Measurements from ENCODE around the gene UBE2B.
A peak's percentile ranks its signal among the peaks of the same experiment; 100 is the strongest.
"Not testable (repeated sequence)": the region's sequence is repeated elsewhere in the genome, so short reads cannot be mapped to it uniquely, and the experiment has no call there.

UBE2B gene

GRCh38 chr5:134370871-134371833 is at the start of gene UBE2B:
TSS of gene UBE2B (plus strand) at chr5:134371569. CDS start at chr5:134371596, 27 bp downstream.
- TF ChIP-seq EZH2phosphoT487 (conservative IDR thresholded peaks at IDR 0.05; ENCODE audit: low read length), result no peak
- TF ChIP-seq CTCF (IDR thresholded peaks at IDR 0.05; ENCODE audit: insufficient read depth, low read length, poor library complexity, severe bottlenecking), result no peak
- peaks cover 56% of the 10 kb centered on the region for H3K79me2 ChIP-seq (ENCODE audit: insufficient read depth, low read length)
- H2AFZ ChIP-seq (ENCODE audit: low read depth, low read length, severe bottlenecking), result peak within 1 kb of the TSS; percentile 99
- peak within 1 kb of the TSS; percentile 82 for H3K27ac ChIP-seq (ENCODE audit: low read depth, low read length)
- peaks cover 4% of the 10 kb centered on the region; the same call in 1 of the 2 replicates for H4K20me1 ChIP-seq (ENCODE audit: low read depth, low read length)
- no peaks in the 10 kb centered on the region for H3K27me3 ChIP-seq (ENCODE audit: low read length)
- 0 out of 2 replicates have a peak, but pooled peaks cover 3% of the 10 kb centered on the region for H3K36me3 ChIP-seq (ENCODE audit: low read length)
- H3K4me3 ChIP-seq (ENCODE audit: insufficient read depth, low read length, poor library complexity, severe bottlenecking), result peak within 1 kb of the TSS; percentile 94
- H3K9me3 ChIP-seq (ENCODE audit: insufficient read depth, low read length), result no peaks in the 10 kb centered on the region
- no peaks in the 10 kb centered on the region for H3K9me2 ChIP-seq (replicated peaks; ENCODE audit: insufficient read depth, low read length)
- peaks cover 7% of the 10 kb centered on the region; the same call in 1 of the 2 replicates for H3F3A ChIP-seq (ENCODE audit: insufficient read depth)
- peak within 1 kb of the TSS; percentile 98 for H3K4me2 ChIP-seq (ENCODE audit: low read depth, low read length, poor library complexity, severe bottlenecking)
- H3K9ac ChIP-seq (ENCODE audit: low read length), result peak within 1 kb of the TSS; percentile 100

- H2AFZ ChIP-seq (ENCODE audit: low read depth, low read length, severe bottlenecking), result no peak overlapping the region
- no peak overlapping the region for H3K4me3 ChIP-seq (ENCODE audit: insufficient read depth, low read length, poor library complexity, severe bottlenecking)
- no peak overlapping the region for H3K9ac ChIP-seq (ENCODE audit: low read length)
- H3K79me2 ChIP-seq (ENCODE audit: insufficient read depth, low read length), result no peaks in the 10 kb centered on the region
- no peaks in the 10 kb centered on the region for H4K20me1 ChIP-seq (ENCODE audit: low read depth, low read length)
- H3F3A ChIP-seq (ENCODE audit: insufficient read depth), result no peaks in the 10 kb centered on the region
- H3K36me3 ChIP-seq (ENCODE audit: low read length), result peaks cover 7% of the 10 kb centered on the region; the same call in 1 of the 2 replicates
- TF ChIP-seq EZH2phosphoT487 (conservative IDR thresholded peaks at IDR 0.05; ENCODE audit: low read length) (no peak), CTCF (IDR thresholded peaks at IDR 0.05; ENCODE audit: insufficient read depth, low read length, poor library complexity, severe bottlenecking) (no peak)
- no peaks in the 10 kb centered on the region for H3K9me2 ChIP-seq (replicated peaks; ENCODE audit: insufficient read depth, low read length)
- no peak overlapping the region for H3K27ac ChIP-seq (ENCODE audit: low read depth, low read length)
- H3K27me3 ChIP-seq (ENCODE audit: low read length), result no peaks in the 10 kb centered on the region
- H3K9me3 ChIP-seq (ENCODE audit: insufficient read depth, low read length), result peaks cover 15% of the 10 kb centered on the region; the same call in 1 of the 2 replicates
- H3K4me2 ChIP-seq (ENCODE audit: low read depth, low read length, poor library complexity, severe bottlenecking), result no peak overlapping the region
These were observed 44.0 kb upstream of the UBE2B start for GRCh38 chr5:134327327-134327726.

GRCh38 chr5:134328619-134329018 is 42.8 kb upstream of the UBE2B start:
- Histone ChIP-seq H2AFZ (ENCODE audit: low read depth, low read length, severe bottlenecking) (no peak overlapping the region), H3F3A (ENCODE audit: insufficient read depth) (no peaks in the 10 kb centered on the region), H3K36me3 (ENCODE audit: low read length) (peaks cover 7% of the 10 kb centered on the region; the same call in 1 of the 2 replicates), H3K9me2 (replicated peaks; ENCODE audit: insufficient read depth, low read length) (no peaks in the 10 kb centered on the region), H3K27ac (ENCODE audit: low read depth, low read length) (no peak overlapping the region), H3K27me3 (ENCODE audit: low read length) (no peaks in the 10 kb centered on the region), H4K20me1 (ENCODE audit: low read depth, low read length) (no peaks in the 10 kb centered on the region), H3K79me2 (ENCODE audit: insufficient read depth, low read length) (no peaks in the 10 kb centered on the region), H3K9ac (ENCODE audit: low read length) (no peak overlapping the region), H3K4me3 (ENCODE audit: insufficient read depth, low read length, poor library complexity, severe bottlenecking) (no peak overlapping the region), H3K9me3 (ENCODE audit: insufficient read depth, low read length) (peaks cover 15% of the 10 kb centered on the region; the same call in 1 of the 2 replicates), H3K4me2 (ENCODE audit: low read depth, low read length, poor library complexity, severe bottlenecking) (no peak overlapping the region)
- TF ChIP-seq CTCF (IDR thresholded peaks at IDR 0.05; ENCODE audit: insufficient read depth, low read length, poor library complexity, severe bottlenecking), result no peak
- TF ChIP-seq EZH2phosphoT487 (conservative IDR thresholded peaks at IDR 0.05; ENCODE audit: low read length), result no peak

- not testable (repeated sequence) for H3K27me3 ChIP-seq (ENCODE audit: low read length); H3K9me3 ChIP-seq (ENCODE audit: insufficient read depth, low read length); H2AFZ ChIP-seq (ENCODE audit: low read depth, low read length, severe bottlenecking); H3K27ac ChIP-seq (ENCODE audit: low read depth, low read length); H3K36me3 ChIP-seq (ENCODE audit: low read length); H3F3A ChIP-seq (ENCODE audit: insufficient read depth); H3K79me2 ChIP-seq (ENCODE audit: insufficient read depth, low read length); H3K9me2 ChIP-seq (replicated peaks; ENCODE audit: insufficient read depth, low read length); H3K9ac ChIP-seq (ENCODE audit: low read length); H4K20me1 ChIP-seq (ENCODE audit: low read depth, low read length); H3K4me3 ChIP-seq (ENCODE audit: insufficient read depth, low read length, poor library complexity, severe bottlenecking); H3K4me2 ChIP-seq (ENCODE audit: low read depth, low read length, poor library complexity, severe bottlenecking)
These were observed 34.5 kb upstream of the UBE2B start for GRCh38 chr5:134336833-134337232.

- H3K4me3 ChIP-seq (ENCODE audit: insufficient read depth, low read length, poor library complexity, severe bottlenecking); H3K9me2 ChIP-seq (replicated peaks; ENCODE audit: insufficient read depth, low read length); H3K9me3 ChIP-seq (ENCODE audit: insufficient read depth, low read length); H3K36me3 ChIP-seq (ENCODE audit: low read length); H4K20me1 ChIP-seq (ENCODE audit: low read depth, low read length); H3K27me3 ChIP-seq (ENCODE audit: low read length); H3K4me2 ChIP-seq (ENCODE audit: low read depth, low read length, poor library complexity, severe bottlenecking); H3K27ac ChIP-seq (ENCODE audit: low read depth, low read length); H3F3A ChIP-seq (ENCODE audit: insufficient read depth); H3K9ac ChIP-seq (ENCODE audit: low read length); H3K79me2 ChIP-seq (ENCODE audit: insufficient read depth, low read length); H2AFZ ChIP-seq (ENCODE audit: low read depth, low read length, severe bottlenecking): not testable (repeated sequence)
These were observed 27.9 kb upstream of the UBE2B start for GRCh38 chr5:134343500-134343899.
